DND-41 (cell line): ENCODE measurements around the gene HDAC4.

Source experiments
- CTCF ChIP-seq: IDR thresholded peaks from 2 replicates; pipeline ENCODE4 v1.5.1; 2012; ENCODE audit warnings: borderline replicate concordance, low read length, moderate library complexity, mild to moderate bottlenecking; ENCODE audit not compliant: poor library complexity, severe bottlenecking; ENCODE audit errors: extremely low read depth
- EZH2 ChIP-seq: IDR thresholded peaks from 3 replicates; pipeline ENCODE4 v1.6.1; 2012; ENCODE audit warnings: borderline replicate concordance, low read depth, mild to moderate bottlenecking, moderate library complexity, low read length, inconsistent platforms; ENCODE audit not compliant: severe bottlenecking

- TF ChIP-seq CTCF (no peak), EZH2 (no peak)
Measured at GRCh38 chr2:239311132-239312040, 89.4 kb downstream of the HDAC4 start.
